G401.6 (cell line): ENCODE measurements around the gene SLC25A34.

Experiments
- FAIRE-seq: peaks from 2 replicates; lab custom pipeline; 2012; peaks lifted over from hg19 to GRCh38; lab: Jason Lieb, UNC

SLC25A34 gene

DNA sequence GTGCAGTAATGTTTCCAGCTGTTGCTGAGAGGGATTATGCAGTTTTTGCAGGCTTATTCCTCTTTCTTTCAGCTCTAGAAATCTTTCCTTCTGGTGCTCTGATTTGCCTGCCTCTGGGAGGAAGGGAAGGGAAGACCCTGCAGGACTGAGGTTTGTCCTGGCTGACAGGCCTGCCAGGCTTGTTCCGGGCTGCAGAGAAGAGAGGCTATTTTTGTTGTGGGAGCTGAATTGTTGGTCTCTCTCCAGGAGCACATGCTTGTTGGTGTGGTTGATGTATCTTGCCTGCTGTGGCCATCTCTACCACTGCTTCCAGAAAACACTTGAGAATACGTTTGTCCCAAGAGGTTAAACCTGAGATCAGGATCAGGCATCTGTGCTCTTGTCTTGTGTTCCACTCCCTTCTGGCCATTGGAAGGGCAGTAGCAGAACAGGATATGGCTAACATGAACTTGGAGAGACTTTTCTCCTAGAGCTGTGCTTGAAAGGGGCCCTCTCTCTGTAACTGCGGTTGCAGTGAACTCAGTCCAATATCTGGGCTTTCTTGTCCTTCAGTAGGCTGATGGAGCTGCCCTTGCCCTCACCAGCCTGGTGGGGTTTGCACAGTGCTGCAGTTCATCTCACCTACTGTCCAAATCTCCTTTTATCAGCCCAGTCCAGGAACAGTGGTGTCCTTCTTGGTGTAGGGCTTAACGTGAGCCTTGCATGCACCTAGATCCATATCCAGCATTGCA, 21.5 kb upstream of the SLC25A34 start:
- no peak for FAIRE-seq

- FAIRE-seq: no peak
Observed at GRCh38 chr1:15717418-15718125, 18.5 kb upstream of the SLC25A34 start.

- FAIRE-seq: no peak
Observed at GRCh38 chr1:15718199-15718601, 17.9 kb upstream of the SLC25A34 start.

DNA sequence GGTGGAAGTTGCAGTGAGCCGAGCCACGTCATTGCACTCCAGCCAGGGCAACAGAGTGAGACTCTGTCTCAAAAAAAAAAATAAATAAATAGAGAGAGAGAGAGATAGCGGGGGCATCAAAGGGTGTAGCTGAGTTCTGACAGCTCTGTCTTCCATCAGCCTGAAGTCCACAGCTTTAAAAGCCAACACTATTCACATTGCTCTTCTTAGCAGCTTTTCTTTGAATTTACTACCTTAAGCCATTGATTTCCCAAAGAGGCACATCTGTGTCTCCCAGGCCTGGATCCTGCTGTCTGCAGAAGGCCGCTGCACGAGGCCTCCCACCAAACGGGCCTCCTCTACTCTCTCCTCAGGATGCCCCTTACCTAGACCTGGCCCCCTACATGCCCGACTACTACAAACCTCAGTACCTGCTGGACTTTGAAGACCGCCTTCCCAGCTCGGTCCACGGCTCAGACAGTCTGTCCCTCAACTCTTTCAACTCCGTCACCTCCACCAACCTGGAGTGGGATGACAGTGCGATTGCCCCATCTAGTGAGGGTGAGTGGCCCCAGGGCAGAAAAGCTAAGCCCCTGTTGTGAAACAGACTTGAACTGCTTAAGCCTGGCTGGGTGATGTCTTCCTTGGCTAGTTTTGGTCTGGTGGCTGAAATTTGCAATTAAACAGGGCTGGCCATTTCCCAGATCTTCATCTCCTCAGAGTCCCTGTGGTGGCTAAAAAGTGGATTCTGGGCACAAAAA, 16.5 kb upstream of the SLC25A34 start:
- no peak for FAIRE-seq

GRCh38 chr1:15720861-15721260, 15.2 kb upstream of the SLC25A34 start:
- FAIRE-seq: no peak

- FAIRE-seq: no peak
Observed at GRCh38 chr1:15722411-15722810, 13.6 kb upstream of the SLC25A34 start.

GRCh38 chr1:15722836-15723532, 13.1 kb upstream of the SLC25A34 start:
- FAIRE-seq: no peak

DNA sequence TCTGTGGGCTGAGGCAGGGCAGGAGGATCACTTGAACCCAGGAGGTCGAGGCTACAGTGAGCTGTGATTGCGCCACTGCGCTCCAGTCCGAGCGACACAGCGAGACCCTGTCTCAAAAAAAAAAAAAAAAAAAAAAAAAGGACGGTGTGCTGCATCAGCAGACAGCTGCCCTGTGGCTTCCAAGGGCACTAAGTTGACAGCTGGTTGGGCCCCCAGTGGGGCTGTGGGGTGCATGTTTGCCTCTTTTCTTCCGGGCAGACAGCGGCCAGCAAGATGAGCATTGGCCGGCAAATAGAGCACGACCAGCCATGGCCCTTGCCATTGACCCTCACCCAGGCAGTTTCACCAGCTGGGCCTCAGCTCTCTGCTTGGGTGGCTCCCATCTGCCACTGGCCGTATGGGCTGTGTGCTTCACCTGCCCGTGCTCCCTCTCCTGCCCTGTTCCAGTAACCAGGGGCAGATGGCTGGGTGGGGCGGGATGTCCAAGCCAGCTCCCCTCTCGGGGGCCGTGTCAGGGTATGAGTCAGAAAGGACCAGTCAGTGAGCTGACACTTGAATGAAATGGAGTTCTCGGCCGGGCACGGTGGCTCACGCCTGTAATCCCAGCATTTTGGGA, 12.3 kb upstream of the SLC25A34 start:
- FAIRE-seq: no peak

DNA sequence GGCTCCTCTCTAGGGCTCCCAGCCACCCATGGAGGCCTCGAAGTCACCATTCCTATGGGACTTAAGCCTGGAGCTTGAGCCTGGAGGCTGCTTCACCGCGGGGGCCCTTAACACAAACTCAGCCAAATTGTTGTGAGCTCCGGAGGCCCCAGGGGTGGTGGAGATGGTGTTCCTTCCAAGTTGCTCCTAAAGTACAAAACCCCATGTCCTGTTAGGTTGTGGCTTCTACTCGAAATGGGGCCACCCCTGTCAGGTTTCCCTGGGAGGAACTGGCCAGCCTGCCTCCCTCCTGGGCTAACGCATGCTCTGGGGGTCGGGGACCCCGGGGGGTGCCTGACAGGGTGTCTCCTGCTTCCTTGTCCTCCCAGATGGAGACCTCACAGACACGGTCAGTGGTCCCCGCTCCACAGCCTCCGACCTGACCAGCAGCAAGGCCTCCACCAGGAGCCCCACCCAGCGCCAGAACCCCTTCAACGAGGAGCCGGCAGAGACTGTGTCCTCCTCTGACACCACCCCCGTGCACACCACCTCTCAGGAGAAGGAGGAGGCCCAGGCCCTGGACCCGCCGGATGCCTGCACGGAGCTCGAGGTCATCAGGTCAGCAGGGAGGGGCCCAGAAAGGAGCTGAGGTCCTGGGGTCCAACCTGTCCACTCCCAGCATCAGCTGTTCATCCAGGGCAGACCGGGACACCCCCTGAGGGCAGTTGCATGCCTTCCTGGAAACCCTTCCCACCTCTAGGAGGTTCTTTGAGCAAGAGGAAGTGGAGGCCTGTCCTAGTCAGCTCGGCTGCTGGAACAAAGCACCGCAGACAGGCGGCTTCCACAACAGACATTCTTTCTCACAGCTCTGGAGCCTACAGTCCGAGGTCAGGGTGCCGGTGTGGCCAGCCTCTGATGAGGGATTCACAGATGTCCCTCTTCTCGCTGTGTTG, 10.8 kb upstream of the SLC25A34 start:
- FAIRE-seq: no peak

DNA sequence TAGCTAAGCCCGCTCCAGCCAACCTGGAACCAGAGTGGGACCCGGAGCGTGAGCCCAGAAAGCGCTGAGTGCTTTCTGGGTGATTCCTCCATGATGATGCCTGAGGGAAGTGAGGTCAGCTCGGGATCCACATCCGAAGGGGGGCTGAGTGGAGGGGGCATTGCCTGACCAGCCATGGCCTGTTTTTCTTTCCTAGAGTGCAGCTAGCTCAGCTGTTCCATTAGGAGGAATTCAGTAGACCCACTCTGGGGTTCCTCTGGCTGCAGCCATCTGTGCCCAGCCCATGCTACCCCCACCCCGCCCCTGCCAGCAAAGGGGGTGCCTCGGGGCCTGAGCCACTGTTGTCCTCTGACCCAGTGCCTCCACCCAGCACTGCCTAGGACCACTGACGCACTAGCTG, 9.6 kb upstream of the SLC25A34 start:
- no peak for FAIRE-seq

DNA sequence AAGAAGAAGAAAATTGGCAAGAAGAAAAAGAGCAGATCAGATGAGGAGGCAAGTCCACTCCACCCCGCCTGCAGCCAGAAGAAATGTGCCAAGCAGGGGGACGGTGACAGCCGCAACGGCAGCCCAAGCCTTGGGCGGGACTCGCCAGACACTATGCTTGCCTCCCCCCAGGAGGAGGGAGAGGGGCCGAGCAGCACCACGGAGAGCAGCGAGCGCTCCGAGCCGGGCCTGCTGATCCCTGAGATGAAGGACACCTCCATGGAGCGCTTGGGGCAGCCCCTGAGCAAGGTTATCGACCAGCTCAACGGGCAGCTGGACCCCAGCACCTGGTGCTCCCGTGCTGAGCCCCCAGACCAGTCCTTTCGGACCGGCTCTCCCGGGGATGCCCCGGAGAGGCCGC, 9.0 kb upstream of the SLC25A34 start:
- no peak for FAIRE-seq

GRCh38 chr1:15727424-15727823, 8.6 kb upstream of the SLC25A34 start:
- no peak for FAIRE-seq

DNA sequence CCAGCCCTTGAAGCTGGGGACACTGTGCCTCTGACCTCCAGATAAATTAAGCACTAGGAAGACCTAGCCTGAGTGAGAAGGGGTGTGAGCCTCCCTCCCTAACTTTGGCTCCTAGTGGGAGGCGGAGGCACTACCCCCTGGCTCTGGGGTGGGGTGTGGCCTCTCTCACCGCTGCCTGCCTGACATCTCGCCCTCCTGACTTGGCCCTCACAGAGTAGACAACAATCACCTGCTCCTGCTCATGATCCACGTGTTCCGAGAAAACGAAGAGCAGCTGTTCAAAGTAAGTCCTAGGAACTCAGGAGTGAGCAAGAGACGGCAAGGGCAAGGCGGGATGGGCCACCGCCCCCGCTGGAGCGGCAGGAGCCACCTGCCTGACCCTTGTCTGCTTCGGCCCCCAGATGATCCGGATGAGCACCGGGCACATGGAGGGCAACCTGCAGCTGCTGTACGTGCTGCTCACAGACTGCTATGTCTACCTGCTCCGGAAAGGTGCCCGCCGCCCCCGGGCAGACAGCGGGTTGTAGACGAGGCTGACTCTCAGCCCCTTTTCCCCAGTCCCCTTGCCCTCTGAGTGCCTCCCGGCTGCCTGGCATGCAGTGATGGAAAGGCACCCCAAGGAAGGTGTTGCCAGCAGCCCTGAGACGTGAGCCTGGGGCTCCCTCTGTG, 8.1 kb upstream of the SLC25A34 start:
- no peak for FAIRE-seq

DNA sequence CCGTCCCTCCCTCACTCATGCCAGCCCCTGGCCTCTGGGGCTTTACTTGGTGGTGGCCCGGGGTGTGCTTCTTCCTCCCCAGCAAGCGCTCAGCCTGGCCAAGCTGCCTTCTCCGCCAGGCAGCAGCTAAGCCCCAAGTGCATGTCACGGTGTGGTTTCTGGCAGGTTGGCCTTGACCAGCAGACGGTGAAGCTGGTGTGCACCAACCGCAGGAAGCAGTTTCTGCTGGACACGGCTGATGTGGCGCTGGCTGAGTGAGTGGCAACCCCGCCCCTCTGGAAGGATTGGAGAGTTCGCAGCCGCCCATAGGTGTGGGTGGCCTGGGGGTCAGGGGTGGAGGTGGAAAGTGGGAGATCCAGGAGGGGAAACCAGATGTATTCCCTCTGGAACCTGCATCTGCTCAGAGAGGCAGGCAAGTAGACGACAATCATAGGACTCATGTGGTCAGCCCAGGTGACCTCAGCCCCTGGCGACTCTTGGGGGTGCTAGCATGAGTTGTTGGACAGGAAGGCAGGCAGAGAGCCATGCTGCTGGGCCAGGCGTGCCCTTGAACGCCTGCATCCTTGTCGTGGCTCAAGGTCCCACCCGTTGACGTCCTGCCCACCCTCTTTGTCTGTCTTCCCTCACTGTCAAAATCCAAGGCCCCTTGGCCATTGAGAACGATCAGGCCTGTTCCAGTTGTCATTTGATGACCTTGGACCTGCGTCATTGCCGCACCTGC, 7.0 kb upstream of the SLC25A34 start:
- no peak for FAIRE-seq

- no peak for FAIRE-seq
Observed at GRCh38 chr1:15730423-15730822, 5.6 kb upstream of the SLC25A34 start.

GRCh38 chr1:15730936-15731335, 5.1 kb upstream of the SLC25A34 start:
- no peak for FAIRE-seq

DNA sequence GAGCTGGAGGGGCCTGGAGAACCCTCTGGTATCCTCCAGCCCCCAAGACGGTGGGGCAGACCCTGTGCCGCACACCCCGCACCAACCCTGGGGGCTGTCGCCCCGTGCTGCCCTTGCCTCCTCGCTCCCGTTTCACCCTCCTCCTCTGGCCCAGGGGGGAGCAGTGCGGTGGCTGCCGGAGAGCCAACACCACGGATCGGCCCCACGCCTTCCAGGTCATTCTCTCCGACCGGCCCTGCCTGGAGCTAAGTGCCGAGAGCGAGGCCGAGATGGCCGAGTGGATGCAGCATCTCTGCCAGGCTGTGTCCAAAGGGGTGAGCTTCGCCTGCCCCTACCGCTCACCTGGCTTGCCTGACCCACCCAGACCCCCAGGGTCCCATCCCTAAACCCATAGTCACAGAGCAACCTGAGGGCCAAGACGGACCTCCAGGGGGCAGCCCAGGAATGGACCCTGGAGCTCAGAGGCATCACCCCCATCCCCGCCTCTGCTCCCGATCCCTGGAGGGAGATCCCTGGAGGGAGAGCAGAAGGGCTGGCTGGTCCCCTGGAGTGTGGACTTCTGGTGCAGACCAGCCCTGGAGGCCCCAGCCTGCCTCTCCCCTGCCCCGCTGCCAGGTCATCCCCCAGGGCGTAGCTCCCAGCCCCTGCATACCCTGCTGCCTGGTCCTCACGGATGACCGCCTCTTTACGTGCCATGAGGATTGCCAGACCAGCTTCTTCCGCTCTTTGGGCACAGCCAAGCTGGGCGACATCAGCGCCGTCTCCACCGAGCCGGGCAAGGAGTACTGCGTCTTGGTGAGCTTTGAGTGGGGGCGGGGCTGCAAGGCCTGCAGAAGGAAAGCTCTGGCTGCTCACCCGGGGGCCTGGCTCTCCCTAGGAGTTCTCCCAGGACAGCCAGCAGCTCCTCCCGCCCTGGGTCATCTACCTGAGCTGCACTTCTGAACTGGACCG, 4.0 kb upstream of the SLC25A34 start:
- no peak for FAIRE-seq

GRCh38 chr1:15732686-15733081, 3.4 kb upstream of the SLC25A34 start:
- no peak for FAIRE-seq
